OCI-LY7 (cell line): ENCODE measurements around the gene FUT8. TPM values are rescaled to one million over a fixed set of nuclear protein-coding genes. Genes with fewer than 3 reads are reported as not detected.

Experiments used
- BruUV-seq: library from RNA; stranded (reverse); fragments of 400-500 nt; replicated peaks from 2 replicates; lab custom pipeline; 2021; lab: Mats Ljungman, UMichigan
- CTCF ChIA-PET: fragments of 300-600 bp; sonication (Branson Sonifier 250); formaldehyde crosslinking; loops from one replicate; lab custom pipeline; 2022; ENCODE audit warnings: antibody characterized with exemption; ENCODE audit not compliant: unreplicated experiment; lab: Charles Lee
- POLR2A ChIA-PET: fragments of 300-600 bp; sonication (Branson Sonifier 250); formaldehyde crosslinking; loops from one replicate; lab custom pipeline; 2022; ENCODE audit warnings: antibody characterized with exemption; lab: Charles Lee
- DNase-seq: peaks from one replicate; pipeline ENCODE4 v3.0.0-alpha.2; 2015; ENCODE audit warnings: low spot score
- H2AFZ ChIP-seq: fragments of 200-600 bp; sonication (generic), shearing (Covaris generic); 2 replicates; pipeline ENCODE4 v1.6.1; 2014; ENCODE audit warnings: mild to moderate bottlenecking, antibody characterized with exemption, low read length, moderate library complexity
- H3K27ac ChIP-seq: fragments of 200-600 bp; sonication (generic); 2 replicates; pipeline ENCODE4 v1.5.1; 2014; ENCODE audit warnings: mixed run types, low read depth, mild to moderate bottlenecking, moderate library complexity, low read length, inconsistent platforms; ENCODE audit not compliant: poor library complexity, severe bottlenecking
- H3K36me3 ChIP-seq: fragments of 200-600 bp; sonication (generic); 2 replicates; pipeline ENCODE4 v1.6.1; 2014; ENCODE audit warnings: mild to moderate bottlenecking, antibody characterized with exemption, low read length, moderate library complexity, mixed read lengths; ENCODE audit not compliant: insufficient read depth
- H3K4me1 ChIP-seq: fragments of 200-600 bp; sonication (generic); 2 replicates; pipeline ENCODE4 v1.5.1; 2014; ENCODE audit warnings: mild to moderate bottlenecking, low read length; ENCODE audit not compliant: insufficient read depth, poor library complexity, severe bottlenecking
- H3K4me2 ChIP-seq: fragments of 200-600 bp; sonication (generic); 2 replicates; pipeline ENCODE4 v1.6.1; 2014; ENCODE audit warnings: mild to moderate bottlenecking, low read length
- H3K4me3 ChIP-seq: fragments of 200-600 bp; sonication (generic); 2 replicates; pipeline ENCODE4 v1.5.1; 2014; ENCODE audit warnings: mild to moderate bottlenecking, low read depth, low read length; ENCODE audit not compliant: poor library complexity, severe bottlenecking
- H3K79me2 ChIP-seq: fragments of 200-600 bp; sonication (generic); 2 replicates; pipeline ENCODE4 v1.6.1; 2016; ENCODE audit warnings: low read depth, mild to moderate bottlenecking, low read length, moderate library complexity, mixed read lengths; ENCODE audit not compliant: insufficient read depth
- H3K9me2 ChIP-seq: fragments of 200-600 bp; sonication (generic); 2 replicates; pipeline ENCODE4 v1.6.1; 2016; ENCODE audit warnings: mild to moderate bottlenecking, low read length, mixed read lengths; ENCODE audit not compliant: insufficient read depth
- H3K9me3 ChIP-seq: fragments of 200-600 bp; sonication (generic); 2 replicates; pipeline ENCODE4 v1.6.1; 2014; ENCODE audit warnings: mild to moderate bottlenecking, mixed run types, low read length, mixed read lengths
- H4K20me1 ChIP-seq: fragments of 200-600 bp; sonication (generic); 2 replicates; pipeline ENCODE4 v1.6.1; 2014; ENCODE audit warnings: mild to moderate bottlenecking, antibody characterized with exemption, low read length, moderate library complexity, mixed read lengths; ENCODE audit not compliant: insufficient read depth
- EZH2phosphoT487 ChIP-seq: fragments of 200-600 bp; sonication (generic); IDR thresholded peaks from 2 replicates; pipeline ENCODE4 v1.6.1; 2018; ENCODE audit warnings: low read depth, borderline replicate concordance, mild to moderate bottlenecking, mixed run types, antibody characterized with exemption, low read length, moderate library complexity, mixed read lengths
- intact Hi-C: fragments of 100-400 bp; cut with micrococcal nuclease; formaldehyde crosslinking; loops from one replicate; pipeline ENCODE4 v1.10.0; 2022; ENCODE audit not compliant: unreplicated experiment
- total RNA-seq, 2 experiments: library from RNA; depleted of rRNA in 1 of 2; stranded (reverse); fragments of >200 nt in 1 of 2; shearing (Covaris generic) in 1 of 2; gene quantifications; 2 replicates each; pipeline ENCODE4 v1.2.3, GENCODE V29; 2014 to 2022
- TF ChIP-seq, protein P1 (sequence below): fragments of 200-600 bp; sonication (generic); conservative IDR thresholded peaks from 2 replicates; pipeline ENCODE4 v1.5.1; 2014; ENCODE audit warnings: mild to moderate bottlenecking, antibody characterized with exemption, low read length, moderate library complexity, mixed read lengths

Gene FUT8
- total RNA-seq, 2 experiments from 2014 or later, result 90.3 to 174 TPM

DNA sequence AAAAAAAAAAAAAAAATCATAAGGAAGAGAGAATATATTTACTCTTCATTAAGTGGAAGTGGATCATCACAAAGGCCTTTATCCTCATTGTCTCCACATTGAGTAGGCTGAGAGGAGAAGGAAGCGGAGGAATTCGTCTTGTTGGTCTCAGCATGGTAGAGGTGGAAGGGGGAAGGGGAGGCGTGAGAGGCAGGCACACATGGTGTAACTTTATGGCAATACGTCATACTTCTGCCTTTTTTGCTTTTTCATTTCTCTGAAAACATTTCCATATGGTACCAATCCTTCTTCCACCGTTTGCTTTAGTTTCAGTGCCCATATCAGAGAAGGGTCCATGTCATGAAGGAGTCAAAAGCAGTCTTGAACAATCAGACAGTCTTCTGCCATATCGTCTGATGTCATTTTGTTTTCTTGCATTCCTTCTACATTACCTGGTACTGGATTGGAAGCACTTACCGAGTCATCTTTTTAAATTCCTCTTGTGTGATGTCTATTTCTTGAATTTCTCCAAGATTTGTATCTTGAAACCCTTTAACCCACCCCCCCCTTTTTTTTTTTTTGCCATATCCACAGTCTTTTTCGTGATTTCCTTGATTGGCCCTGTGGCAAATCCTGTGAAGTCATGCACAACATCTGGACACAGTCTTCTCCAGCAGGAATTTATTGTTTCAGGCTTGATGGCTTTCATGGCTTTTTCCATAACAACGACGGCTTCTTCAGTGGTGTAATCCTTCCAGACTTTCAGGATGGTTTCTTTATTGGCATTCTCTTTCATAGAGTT, 8.9 kb downstream of the FUT8 start:
- peaks cover 81% of the 10 kb centered on the region for H3K36me3 ChIP-seq
- no peak overlapping the region for H3K27ac ChIP-seq
- no peak overlapping the region for H3K4me3 ChIP-seq
- H4K20me1 ChIP-seq, result peaks cover 37% of the 10 kb centered on the region
- no peak overlapping the region for H3K4me2 ChIP-seq
- no TSS peak for BruUV-seq
- peaks cover 20% of the 10 kb centered on the region for H3K4me1 ChIP-seq
- H3K9me2 ChIP-seq, result no peaks in the 10 kb centered on the region
- peaks cover 99% of the 10 kb centered on the region for H3K79me2 ChIP-seq
- H3K9me3 ChIP-seq, result no peaks in the 10 kb centered on the region
- TF ChIP-seq EZH2phosphoT487, result no peak
- TF ChIP-seq, protein P1, sequence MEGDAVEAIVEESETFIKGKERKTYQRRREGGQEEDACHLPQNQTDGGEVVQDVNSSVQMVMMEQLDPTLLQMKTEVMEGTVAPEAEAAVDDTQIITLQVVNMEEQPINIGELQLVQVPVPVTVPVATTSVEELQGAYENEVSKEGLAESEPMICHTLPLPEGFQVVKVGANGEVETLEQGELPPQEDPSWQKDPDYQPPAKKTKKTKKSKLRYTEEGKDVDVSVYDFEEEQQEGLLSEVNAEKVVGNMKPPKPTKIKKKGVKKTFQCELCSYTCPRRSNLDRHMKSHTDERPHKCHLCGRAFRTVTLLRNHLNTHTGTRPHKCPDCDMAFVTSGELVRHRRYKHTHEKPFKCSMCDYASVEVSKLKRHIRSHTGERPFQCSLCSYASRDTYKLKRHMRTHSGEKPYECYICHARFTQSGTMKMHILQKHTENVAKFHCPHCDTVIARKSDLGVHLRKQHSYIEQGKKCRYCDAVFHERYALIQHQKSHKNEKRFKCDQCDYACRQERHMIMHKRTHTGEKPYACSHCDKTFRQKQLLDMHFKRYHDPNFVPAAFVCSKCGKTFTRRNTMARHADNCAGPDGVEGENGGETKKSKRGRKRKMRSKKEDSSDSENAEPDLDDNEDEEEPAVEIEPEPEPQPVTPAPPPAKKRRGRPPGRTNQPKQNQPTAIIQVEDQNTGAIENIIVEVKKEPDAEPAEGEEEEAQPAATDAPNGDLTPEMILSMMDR, result no peak
- no peak overlapping the region for H2AFZ ChIP-seq
- POLR2A ChIA-PET, result interaction anchor here (0.7 kb wide), 1 partner anchor 73 kb away, joined by 3 read pairs; no protein-coding TSS in a partner anchor
- no peak for DNase-seq
- CTCF ChIA-PET, result no interaction called here
- intact Hi-C loops, result no loop called here

DNA sequence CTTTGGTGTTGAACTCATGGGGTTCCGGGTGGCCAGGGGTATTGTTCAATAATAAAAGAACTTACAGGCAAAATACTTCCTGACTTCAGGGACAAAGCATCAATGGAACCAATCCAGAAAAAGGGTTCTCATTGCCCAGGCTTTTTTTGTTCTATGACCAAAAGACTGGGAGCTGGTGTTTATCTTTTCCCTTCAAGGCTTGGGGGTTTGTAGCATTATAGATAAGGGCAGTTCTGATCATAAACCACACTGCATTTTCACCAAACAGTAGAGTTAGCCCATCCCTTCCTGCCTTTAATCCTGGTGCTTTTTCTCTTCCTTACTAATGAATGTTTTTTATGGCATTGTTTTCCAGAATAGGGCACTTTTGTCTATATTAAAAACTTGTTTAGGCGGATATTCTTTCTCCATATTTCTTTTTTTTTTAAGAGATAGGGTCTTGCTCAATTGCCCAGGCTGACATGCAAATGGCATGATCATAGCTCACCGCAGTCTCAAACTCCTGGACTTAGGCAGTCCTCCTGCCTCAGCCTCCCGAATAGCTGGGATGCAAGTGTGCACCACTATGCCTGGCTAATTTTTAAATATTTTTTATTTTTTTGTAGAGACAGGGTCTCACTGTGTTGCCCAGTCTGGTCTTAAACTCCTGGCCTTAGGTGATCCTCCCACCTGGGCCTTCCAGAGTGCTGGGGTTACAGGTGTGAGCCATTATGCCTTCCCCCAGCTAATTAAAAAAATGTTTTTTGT, 9.7 kb downstream of the FUT8 start:
- H3K4me3 ChIP-seq, result no peak overlapping the region
- ChIA-PET POLR2A (interaction anchor here (0.5 to 1.1 kb wide), 6 partner anchors 16 to 373 kb away, joined by 3 to 8 read pairs (median 3); no protein-coding TSS in a partner anchor), CTCF (no interaction called here)
- H4K20me1 ChIP-seq, result peaks cover 36% of the 10 kb centered on the region
- intact Hi-C loops, result no loop called here
- no peak for TF ChIP-seq EZH2phosphoT487
- TF ChIP-seq, protein P1, result no peak
- H3K9me3 ChIP-seq, result no peaks in the 10 kb centered on the region
- H3K9me2 ChIP-seq, result no peaks in the 10 kb centered on the region
- H3K79me2 ChIP-seq, result peaks cover 99% of the 10 kb centered on the region
- H3K4me2 ChIP-seq, result no peak overlapping the region
- BruUV-seq, result no TSS peak
- H2AFZ ChIP-seq, result no peak overlapping the region
- H3K4me1 ChIP-seq, result peaks cover 24% of the 10 kb centered on the region
- no peak for DNase-seq
- H3K27ac ChIP-seq, result no peak overlapping the region
- peaks cover 84% of the 10 kb centered on the region for H3K36me3 ChIP-seq
